Coronary artery (tissue), 2 donors: Measurements from ENCODE around the gene SLC22A7.

Experiments
- DNase-seq: peaks from one replicate; pipeline ENCODE4 v3.0.0-alpha.2; 2017; ENCODE audit warnings: low spot score
- H3K27ac ChIP-seq, 2 donors: fragments of 200-600 bp; sonication (generic); one replicate each; pipeline ENCODE4 v1.5.1; 2016 to 2019
- H3K4me3 ChIP-seq: fragments of 200-600 bp; sonication (generic); 2 replicates; pipeline ENCODE4 v1.5.1; 2016; ENCODE audit warnings: mild to moderate bottlenecking, moderate library complexity
- CTCF ChIP-seq: fragments of 200-600 bp; sonication (generic); IDR thresholded peaks from one replicate; pipeline ENCODE4 v1.5.1; 2019; ENCODE audit warnings: antibody characterized with exemption

Gene SLC22A7

DNA sequence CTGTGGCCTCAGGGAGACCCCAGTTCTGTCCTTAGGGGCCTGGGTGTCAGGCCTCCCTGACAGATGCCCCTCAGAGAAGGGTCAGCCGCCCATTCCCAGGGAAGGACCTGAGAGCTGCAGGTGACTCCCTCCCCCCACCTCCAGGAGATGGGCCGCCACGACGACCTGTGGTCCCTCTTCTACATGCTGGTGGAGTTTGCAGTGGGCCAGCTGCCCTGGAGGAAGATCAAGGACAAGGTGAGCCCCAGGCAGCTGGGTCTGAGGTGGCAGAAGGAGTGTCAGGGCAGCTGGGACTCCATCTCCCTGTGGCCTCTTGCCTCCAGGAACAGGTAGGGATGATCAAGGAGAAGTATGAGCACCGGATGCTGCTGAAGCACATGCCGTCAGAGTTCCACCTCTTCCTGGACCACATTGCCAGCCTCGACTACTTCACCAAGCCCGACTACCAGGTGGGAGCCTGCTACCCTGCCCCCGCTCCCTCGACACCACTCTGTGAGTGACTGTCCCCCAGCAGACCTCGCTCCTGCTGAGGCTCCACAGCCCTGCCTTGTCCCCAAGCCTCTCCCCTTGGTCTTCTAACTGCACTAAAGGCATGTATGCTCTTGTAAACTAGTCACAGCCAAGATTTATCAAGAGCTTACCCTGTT is 42.5 kb upstream of the SLC22A7 start:
- Histone ChIP-seq H3K27ac (no peak overlapping the region), H3K4me3 (no peak overlapping the region)
- no peak for DNase-seq
- no peak for TF ChIP-seq CTCF

DNA sequence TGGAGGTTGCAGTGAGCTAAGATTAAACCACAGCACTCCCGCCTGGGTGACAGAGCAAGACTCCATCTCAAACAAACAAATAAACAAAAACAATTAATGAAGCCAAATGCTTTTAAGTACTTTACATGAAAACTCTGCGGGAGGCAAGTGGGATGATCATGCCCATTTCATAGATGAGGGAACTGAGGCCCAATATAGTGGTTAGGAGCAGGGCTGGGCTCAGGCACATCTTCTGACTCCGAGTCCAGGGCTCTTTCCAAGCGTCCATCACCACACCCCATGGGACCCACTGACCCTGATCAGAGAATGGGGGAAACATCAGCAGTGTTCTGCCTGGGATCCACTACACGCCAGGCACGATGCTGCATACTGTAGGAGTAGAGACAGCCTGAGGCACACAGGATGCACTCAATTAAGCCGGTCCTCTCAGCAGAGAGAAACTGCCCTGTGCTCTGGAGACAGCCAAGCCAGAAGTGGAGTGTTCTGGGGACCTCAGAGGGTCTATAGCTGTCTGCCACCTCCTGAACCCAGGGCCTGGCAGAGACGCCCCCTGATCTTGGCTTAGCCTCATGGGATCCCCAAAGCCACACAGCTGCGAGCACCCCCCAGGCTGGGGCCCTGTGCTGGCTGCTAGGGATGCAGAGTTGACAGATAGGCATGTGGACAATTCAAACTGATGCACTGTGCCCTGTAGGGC is 41.2 kb upstream of the SLC22A7 start:
- TF ChIP-seq CTCF = no peak
- Histone ChIP-seq H3K27ac (no peak overlapping the region), H3K4me3 (no peak overlapping the region)
- DNase-seq = no peak

DNA sequence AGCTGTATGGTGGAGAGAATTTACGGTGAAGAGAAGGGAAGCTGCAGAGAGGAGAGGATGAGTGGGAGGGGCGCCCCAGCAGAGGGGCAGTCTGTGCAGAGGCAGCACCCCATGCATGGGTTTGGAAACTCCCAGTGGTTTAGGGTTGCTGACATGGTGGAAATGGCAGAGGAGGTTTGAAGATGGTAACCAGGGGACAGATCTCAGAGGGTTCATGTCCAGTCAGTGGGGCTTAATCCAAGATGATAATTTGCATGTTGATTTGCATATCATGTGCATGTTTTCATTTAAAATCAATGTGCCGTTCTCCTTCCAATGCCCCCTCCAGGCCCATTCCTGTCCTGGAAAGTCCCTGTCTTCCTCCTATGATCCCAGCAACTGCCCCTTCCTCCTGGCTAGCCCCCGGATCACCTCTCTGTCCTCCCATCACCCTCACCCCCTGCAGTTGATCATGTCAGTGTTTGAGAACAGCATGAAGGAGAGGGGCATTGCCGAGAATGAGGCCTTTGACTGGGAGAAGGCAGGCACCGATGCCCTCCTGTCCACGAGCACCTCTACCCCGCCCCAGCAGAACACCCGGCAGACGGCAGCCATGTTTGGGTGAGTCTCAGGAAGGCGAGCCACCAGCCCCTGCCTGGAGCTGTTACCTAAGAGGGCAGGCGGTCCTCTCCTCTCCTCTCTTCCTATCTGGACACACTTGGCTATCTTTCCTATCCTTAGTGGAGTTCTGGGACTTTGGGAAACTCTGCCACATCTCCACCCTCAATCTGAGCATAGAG is 40.5 kb upstream of the SLC22A7 start:
- Histone ChIP-seq H3K4me3 (no peak overlapping the region), H3K27ac (no peak overlapping the region)
- no peak for TF ChIP-seq CTCF
- no peak for DNase-seq

- H3K4me3 ChIP-seq = no peak overlapping the region
- TF ChIP-seq CTCF = no peak
- no peak overlapping the region for H3K27ac ChIP-seq
- no peak for DNase-seq
Observed at GRCh38 chr6:43258180-43258579, 39.9 kb upstream of the SLC22A7 start.

DNA sequence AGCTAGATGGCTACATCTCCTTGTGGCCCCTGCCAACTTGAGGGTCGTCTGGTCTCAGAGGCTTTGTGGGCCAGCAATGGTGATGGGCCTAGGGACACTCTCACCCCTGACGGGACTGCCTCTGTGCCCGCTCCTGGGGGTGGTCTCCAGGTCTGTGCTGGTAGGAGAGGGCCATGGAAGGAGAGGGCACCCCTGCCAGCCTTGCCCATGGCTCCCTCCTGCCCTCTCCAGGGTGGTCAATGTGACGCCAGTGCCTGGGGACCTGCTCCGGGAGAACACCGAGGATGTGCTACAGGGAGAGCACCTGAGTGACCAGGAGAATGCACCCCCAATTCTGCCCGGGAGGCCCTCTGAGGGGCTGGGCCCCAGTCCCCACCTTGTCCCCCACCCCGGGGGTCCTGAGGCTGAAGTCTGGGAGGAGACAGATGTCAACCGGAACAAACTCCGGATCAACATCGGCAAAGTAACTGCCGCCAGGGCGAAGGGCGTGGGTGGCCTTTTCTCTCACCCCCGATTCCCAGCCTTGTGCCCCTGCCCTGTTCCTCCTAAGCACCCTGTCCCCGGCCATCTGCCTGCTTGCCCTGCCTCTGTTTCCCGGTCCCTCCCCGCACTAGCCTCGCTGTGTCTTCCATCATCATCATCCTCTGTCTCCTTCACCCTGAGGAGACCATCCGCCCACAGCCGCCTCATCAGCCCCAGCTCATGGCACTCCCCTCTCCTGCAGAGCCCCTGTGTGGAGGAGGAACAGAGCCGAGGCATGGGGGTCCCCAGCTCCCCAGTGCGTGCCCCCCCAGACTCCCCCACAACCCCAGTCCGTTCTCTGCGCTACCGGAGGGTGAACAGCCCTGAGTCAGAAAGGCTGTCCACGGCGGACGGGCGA is 39.0 kb upstream of the SLC22A7 start:
- Histone ChIP-seq H3K27ac (no peak overlapping the region), H3K4me3 (no peak overlapping the region)
- TF ChIP-seq CTCF = no peak
- no peak for DNase-seq

DNA sequence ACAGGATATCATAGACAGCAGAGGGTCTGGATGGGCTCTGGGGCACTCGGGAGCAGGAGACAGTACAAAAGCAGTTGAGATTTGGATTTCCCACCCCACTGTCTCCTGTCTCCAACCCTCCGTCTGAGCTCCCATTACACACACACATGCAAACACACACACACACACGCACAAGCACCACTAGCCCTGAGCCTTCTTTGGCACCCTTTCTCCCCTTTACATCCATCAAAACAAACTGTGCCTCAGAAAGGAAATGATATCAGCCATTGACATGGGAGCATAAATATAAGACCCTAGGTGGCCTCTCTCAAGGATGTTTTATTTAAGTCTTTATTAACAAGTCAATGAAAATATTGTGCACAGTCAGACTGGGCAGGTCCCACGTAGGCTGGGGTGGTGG is 37.3 kb upstream of the SLC22A7 start:
- H3K27ac ChIP-seq = no peak overlapping the region
- TF ChIP-seq CTCF = no peak
- no peak overlapping the region for H3K4me3 ChIP-seq
- DNase-seq = no peak
